Measurements from ENCODE around the gene ZNF91.
"Not testable (repeated sequence)": the region's sequence is repeated elsewhere in the genome, so short reads cannot be mapped to it uniquely, and the experiment has no call there.

ZNF91 gene

DNA sequence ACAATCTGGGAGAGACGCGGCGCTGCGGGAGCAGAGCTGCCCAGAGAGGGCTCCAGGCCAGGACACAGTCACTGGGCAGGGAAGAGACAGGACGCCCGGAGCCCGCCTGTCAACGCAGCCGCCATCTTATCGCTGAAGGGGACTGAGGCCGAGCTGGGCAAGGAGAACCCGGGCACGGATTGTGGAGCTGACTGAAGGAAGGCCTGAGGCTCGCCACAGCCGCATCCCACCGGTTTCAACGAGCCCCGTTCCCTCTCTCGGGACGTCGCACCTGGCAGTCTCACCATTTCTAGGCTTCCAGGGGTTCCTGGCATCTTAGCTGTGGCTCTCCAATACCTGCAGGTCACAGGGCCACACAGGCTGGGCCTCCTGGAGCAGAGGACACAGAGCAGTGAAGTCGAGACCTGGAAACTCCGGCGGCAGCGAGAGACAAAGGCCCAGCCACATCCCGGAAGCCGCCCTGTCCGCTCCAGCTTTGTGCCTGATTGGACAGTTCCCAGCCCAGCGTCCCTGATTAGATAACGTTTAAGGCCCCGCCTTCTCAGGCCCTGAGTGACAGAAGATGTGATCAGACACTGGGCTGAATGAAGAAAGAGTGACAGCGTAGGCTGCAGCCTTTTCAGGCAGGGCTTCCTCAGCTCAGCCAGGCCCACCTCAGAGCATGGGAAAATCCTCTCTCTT is at the start of gene ZNF91:
ZNF91 (minus strand) TSS at position 431 of the 681 bp plus-strand sequence; CDS start at position 314, 117 bp downstream.
- in situ Hi-C loops (cut with MboI; ENCODE audit: low sequenced_read_pairs), result no loop called here

DNA sequence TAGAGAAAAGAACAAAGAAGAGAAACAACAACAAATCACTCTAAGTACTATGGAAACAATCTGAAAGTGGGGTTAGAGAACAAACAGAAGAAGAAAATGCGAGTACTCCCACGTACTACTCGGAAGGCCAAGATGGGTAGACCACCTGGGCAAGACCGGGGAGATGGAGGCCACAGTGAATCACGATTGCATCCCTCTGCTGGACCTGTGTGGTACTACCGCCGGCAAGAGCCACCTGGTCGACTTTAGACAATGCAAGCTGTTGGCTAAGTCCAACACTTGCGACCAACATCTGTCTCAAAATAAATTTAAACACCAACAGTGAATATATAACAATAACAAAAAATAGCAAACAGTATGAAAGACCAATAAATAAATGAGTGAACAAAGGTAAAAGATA is 45.5 kb upstream of the ZNF91 start:
- in situ Hi-C loops (cut with MboI; ENCODE audit: low sequenced_read_pairs), result no loop called here

DNA sequence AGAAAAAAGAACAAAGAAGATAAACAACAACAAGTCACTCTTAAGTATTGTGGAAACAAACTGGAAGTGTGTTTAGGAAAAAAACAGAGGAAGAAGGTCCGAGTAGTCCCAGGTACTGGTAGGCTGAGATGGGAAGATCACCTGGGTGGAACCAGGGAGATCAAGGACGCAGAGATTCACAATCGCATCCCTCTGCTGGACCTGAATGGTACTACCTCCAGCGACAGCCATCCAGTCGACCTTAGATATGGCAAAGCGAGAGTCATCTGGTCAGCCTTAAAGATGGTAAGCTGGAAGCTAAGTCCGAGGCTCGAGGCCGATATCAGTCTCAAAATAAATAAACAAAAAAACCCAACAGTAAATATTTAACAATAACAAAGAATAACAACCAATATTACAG is 44.9 kb upstream of the ZNF91 start:
- in situ Hi-C loops (cut with MboI; ENCODE audit: low sequenced_read_pairs), result no loop called here

DNA sequence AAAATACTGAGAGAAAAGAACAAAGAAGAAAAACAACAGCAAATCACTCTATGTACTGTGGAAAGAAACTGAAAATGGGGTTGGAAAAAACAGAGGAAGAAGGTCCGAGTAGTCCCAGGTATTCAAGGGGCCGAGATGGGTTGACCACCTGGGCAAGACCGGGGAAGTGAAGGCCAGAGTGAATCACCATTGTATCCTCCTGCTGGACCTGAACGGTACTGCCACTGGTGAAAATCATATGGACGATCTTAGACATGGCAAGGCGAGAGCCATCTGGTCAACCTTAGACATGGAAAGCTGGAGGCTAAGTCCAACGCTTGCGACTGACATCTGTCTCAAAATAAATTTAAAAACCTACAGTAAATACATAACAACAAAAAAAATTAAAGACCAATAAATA is 44.4 kb upstream of the ZNF91 start:
- in situ Hi-C loops (cut with MboI; ENCODE audit: low sequenced_read_pairs), result no loop called here

DNA sequence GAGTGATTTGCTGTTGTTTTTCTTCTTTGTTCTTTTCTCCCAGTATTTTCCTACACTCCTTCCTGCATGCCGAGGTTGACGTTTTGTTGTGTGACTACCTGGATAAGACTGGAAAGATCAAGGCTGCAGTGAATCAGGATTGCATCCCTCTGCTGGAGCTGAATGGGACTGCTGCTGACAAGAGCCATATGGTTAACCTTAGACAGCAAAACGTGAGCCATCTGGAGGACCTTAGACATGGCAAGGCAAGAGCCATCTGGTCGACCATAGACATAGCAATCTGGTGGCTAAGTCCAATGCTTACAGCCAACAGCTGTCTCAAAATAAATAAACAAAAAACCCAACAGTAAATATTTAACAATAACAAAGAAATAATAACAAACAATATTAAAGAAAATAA is 42.6 kb upstream of the ZNF91 start:
- in situ Hi-C loops (cut with MboI; ENCODE audit: low sequenced_read_pairs), result no loop called here

DNA sequence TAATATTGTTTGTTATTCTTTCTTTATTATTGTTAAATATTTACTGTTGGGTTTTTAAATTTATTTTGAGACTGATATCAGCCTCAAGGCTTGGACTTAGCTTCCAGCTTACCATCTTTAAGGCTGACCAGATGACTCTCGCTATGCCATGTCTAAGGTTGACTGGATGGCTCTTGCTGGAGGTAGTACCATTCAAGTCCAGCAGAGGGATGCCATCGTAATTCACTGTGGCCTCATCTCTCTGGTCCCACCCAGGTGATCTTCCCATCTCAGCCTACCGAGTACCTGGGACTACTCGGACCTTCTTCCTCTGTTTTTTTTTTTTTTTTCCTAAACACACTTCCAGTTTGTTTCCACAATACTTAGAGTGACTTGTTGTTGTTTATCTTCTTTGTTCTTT is 41.7 kb upstream of the ZNF91 start:
- in situ Hi-C loops (cut with MboI; ENCODE audit: low sequenced_read_pairs), result no loop called here

DNA sequence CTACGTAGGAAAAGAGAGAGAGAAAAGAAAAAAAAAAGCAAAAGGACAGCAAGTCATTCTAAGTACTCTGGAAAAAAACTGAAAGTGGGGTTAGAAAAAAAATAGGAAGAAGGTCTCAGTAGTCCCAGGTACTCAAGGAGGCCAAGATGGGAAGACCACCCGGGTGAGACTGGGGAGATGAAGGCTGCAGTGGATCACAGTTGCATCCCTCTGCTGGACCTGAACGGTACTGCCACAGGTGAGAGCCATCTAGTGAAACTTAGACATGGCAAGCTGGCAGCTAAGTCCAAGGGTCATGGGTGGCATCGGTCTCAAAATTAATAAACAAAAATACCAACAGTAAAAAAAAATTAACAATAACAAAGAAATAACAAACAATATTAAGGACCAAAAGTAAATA is 41.0 kb upstream of the ZNF91 start:
- in situ Hi-C loops (cut with MboI; ENCODE audit: low sequenced_read_pairs), result no loop called here

DNA sequence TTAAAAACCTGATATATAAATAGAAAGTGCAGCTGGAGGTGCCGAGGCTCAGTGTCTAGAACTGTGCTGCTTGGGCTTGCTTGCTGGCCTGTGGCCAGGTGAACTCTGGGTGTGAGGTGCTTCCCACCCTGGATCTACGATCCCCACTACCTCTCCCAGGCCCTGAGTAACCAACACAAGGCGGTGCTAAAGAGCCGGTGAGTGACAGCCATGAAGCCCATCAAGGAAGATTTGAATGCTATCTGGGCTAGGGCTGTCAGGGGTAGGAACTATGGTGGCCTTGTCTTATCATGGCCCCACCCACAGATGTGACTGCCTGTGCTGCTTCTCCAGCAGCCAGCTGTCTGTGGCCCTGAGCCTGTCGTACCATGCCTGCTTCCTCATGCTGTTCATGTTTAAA is 25.6 kb upstream of the ZNF91 start:
- in situ Hi-C loops (cut with MboI; ENCODE audit: low sequenced_read_pairs), result no loop called here

DNA sequence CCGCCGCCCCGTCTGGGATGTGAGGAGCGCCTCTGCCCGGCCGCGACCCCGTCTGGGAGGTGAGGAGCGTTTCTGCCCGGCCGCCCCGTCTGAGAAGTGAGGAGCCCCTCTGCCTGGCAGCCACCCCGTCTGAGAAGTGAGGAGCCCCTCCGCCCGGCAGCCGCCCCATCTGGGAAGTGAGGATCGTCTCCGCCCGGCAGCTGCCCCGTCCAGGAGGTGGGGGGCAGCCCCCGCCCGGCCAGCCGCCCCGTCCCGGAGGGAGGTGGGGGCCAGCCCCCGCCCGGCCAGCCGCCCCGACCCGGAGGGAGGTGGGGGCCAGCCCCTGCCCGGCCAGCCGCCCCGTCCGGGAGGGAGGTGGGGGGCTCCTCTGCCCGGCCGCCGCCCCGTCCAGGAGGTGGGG is 24.0 kb upstream of the ZNF91 start:
- in situ Hi-C loops (cut with MboI; ENCODE audit: low sequenced_read_pairs), result not testable (repeated sequence)

DNA sequence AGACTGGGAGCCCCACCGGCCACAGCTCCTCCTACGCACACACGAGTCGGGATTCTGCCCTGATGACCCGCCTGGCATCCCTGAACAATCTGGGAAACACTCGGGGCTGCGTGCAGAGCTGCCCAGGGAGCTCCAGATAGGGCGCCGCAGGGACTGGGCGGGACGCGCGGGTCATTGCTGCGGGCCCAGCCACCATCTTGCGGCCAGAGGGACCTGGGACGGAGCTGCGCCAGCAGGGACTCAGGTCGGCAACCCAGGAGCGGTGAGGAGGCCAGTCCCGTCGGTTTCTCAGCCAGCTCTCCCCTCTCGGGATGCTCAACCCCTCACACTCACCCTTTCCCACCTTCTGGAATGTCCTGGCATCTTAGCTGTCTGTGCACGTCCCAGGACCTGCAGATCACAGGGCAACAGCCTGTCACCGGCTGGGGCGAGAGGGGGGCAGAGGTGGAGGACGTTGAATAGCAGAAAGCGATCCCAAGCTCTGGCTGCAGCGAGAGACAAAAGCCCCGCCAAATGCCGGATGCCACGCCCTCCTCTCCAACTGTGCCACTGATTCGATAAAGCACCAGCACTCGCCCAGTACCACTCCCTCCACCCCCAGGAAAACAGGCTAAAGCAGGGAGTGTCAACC is 20.4 kb upstream of the ZNF91 start:
- in situ Hi-C loops (cut with MboI; ENCODE audit: low sequenced_read_pairs), result no loop called here

DNA sequence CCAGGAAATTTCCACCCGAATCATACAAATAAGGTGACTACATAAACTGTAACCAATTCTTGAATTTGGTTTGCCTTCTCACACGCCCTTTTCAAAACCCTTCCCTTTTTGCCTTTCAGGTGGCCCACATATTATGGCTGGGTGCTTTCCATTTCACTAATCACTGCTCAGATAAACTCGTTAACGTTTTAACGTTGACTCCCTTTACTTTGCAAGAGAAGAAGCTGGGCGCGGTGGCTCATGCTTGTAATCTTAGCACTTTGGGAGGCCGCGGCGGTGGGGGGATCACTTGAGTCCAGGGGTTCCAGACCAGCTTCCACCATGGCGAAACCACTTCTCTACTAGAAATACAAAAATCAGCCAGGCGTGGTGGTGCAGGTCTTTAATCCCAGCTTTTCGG is 19.8 kb upstream of the ZNF91 start:
- in situ Hi-C loops (cut with MboI; ENCODE audit: low sequenced_read_pairs), result no loop called here

DNA sequence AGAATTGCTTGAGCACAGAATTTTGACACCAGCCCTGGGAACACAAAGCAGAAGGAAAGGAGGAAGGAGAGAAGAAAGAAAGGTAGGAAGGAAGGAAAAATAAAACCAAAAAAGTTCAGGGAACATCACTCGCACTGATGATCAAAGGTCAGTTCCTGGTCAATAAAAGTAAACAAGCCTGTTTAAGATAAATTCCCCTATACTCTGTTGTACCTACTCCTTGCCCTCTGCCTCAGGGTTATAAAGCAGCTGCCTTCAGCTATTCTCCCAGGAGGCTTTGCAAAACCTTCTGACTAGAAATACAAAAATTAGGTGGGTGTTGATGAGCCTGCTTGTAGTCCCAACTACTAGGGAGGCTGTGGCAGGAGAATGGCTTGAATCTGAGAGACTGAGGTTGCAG is 14.9 kb upstream of the ZNF91 start:
- in situ Hi-C loops (cut with MboI; ENCODE audit: low sequenced_read_pairs), result no loop called here

DNA sequence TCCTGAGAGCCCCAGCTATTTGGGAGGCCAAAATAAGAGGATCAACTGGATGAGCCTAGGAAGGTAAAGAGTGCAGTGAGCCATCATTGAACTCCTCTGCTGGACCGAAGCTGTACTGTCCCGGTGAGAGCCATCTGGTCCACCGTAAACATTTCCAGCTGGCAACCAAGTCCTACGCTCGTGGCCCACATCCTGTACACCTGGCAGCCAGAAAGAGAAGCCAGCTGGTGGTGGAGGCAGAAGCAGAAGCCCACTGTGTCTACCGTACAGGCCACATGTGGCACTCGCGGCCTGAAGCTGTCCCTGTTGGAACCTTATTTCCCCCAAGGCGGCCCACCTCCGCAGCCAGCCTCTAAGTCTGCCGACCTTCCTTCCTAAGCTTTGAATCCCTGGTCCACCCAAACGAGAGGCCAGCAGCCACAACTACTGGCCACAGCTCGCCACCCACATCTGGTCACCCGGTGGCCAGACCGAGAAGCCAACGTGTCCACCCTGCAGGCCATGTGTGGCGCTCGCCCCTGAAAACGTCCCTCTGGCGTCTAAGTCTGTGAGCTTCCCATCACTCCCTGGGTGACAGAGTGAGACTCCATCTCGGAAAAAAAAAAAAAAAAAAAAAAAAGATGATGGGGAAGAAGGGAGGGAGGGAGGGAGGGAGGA is 14.2 kb upstream of the ZNF91 start:
- in situ Hi-C loops (cut with MboI; ENCODE audit: low sequenced_read_pairs), result no loop called here

DNA sequence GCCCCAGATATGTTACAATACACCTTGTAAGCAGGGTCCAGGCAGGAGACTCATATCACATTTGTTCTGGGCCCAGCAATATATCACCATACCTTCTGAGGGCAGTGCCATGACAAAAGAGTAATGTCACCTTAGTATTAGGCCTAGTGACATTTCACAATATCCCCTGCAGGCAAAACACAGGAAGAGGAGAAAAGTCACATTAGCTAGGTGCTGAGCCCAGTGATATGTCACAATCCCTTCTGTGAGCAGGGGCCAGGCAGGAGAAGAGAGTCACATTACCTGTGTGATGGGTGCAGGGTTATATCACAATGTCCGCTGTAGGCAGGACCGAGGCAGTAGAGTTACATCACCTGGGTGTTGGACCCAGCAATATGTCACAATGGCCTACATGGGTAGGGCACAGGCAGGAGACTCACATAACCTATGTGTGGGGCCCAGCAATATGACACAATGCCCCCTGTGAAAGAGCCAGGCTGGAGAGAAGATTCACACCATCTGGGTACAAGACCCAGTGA is 12.4 kb upstream of the ZNF91 start:
- in situ Hi-C loops (cut with MboI; ENCODE audit: low sequenced_read_pairs), result no loop called here

DNA sequence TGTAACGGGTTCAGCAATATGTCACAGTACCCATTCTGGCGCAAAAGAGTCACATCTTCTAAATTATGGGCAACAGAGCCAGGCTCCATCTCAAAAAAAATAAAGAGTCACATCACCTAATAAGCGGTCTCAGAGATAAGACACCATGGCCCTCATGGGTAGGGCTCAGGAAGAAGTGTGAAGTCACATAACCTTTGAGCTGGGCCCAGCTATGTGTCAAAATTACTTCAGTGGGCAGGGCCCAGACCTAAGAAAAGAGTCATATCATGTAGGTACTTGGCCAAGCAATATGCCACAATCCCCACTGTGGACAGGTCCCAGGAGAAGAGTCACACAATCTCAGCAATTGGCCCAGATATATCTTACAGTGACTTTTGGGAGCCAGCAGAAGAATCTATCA is 11.4 kb upstream of the ZNF91 start:
- in situ Hi-C loops (cut with MboI; ENCODE audit: low sequenced_read_pairs), result no loop called here

DNA sequence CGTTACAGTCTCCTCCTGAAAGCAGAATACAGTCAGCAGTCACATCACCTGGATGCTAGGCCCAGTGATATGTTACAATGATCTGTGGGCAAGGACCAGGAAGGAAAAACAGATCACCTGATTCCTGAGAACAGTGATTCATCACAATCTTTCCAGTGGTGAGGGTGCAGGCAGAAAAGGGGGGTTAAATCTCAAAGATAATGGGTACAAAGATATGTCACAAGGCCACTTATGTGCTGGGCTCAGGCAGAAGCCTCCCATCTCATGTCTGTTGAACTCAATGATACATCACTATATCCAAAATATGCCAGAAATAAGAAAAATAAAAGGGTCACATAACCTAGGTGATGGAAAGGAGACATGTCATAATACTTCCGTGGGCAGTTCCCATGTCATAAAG is 10.8 kb upstream of the ZNF91 start:
- in situ Hi-C loops (cut with MboI; ENCODE audit: low sequenced_read_pairs), result no loop called here

DNA sequence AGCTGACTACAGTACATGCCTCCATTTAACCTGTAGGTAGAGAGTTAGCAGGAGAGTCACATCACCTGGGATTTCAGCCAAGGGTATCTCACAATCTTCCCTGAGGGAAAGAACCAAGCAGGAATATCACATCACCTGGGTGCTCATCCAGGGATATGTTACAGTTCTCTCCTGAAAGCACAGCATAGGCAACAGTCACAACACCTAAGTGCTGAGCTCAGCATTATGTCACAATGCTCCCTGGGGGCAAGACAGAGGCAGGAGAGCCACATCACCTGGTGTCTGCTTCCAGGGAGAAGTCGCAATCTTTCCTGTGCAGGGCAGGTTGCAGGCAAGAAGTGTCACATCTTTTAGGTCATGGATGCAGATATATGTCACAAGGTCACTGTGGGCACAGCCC is 9.4 kb upstream of the ZNF91 start:
- in situ Hi-C loops (cut with MboI; ENCODE audit: low sequenced_read_pairs), result no loop called here

DNA sequence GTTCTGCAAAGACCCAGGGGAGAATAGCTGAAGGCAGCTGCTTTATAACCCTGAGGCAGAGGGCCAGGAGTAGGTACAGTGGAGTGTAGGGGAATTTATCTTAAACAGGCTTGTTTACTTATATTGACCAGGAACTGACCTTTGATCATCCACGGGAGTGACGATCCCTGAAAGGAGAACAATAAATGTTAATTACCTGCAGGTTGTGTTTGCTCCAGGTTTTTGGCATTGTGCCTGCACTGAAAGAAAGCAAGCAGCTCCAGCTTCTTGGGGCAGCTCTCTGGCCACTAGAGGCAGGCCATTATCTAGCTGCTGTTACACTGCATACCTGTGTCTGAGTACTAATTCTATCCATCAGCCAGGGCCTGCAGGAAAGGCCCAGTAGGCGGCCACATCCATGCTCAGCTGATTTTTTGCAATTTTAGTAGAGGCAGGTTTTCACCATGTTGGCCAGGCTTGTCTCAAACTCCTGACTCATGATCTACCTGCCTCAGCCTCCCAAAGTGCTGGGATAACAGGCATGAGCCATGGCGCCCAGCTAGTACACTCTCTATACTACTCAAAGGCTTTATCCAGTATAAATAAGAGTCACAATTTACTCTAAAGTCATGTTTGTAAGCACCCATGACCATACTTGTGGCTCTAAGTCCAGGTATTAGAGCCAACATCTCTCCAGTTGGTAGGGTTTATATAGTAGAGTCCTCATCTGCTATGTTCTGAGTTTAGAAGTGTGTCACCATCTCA is 8.5 kb upstream of the ZNF91 start:
- in situ Hi-C loops (cut with MboI; ENCODE audit: low sequenced_read_pairs), result no loop called here

DNA sequence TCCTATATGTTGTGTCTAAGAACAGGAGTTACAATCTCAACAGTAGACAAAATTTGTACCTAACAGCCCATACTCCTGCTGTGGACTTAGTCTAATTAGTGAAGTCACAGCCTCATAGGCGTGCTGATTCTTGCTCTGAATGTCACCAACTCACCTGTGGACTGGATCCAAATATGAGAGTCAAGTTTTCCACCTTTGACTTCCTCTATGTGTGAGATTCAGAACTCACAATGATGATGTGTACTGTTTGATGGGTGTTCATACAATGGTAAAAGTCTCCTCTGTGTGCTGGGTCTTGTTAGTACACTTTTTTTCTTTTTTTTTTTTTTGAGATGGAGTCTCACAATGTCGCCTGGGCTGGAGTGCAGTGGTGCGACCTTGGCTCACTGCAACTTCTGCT is 7.8 kb upstream of the ZNF91 start:
- in situ Hi-C loops (cut with MboI; ENCODE audit: low sequenced_read_pairs), result no loop called here

DNA sequence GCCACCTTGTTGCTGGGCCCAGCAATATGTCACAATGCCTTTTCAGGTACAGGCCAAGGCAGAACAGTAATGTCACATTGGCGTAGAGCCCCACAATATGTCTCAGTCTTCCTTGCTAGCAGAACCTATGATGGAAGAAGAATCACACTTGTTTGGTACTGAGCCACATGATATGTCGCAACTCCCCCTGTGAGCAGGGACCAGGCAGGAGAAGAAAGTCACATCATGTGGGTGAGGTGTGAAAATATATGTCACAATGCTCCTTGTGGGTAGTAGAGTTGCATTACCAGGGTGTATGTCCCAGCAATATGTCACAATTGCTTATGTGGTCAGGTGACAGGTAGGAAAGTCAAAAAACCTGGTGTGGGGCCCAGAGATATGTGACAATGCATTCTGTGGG is 7.1 kb upstream of the ZNF91 start:
- in situ Hi-C loops (cut with MboI; ENCODE audit: low sequenced_read_pairs), result no loop called here

DNA sequence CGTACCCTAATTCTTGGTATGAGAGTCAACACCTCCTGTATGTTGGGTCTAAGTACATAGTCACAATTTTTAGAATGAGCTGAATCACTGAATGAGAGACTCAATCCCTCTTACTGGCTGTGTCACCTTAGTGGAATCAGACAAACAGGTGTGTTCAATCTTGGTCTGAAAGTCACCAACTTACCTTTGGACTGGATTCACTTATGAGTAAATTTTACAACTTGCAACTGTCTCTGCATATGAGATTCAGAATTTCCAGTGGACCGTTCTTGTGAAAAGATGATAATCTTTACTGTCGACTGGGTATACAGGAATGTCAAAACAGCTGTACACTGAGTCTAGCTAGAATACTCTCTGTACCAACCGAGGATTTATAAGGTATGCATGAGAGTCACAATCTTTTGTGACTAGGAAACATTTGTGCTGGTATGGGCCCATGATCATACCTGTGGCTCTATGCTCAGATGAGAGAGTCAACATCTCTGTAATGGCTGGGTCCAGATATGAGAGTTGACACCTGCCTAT is 5.9 kb upstream of the ZNF91 start:
- in situ Hi-C loops (cut with MboI; ENCODE audit: low sequenced_read_pairs), result no loop called here

Measured in HL-60/S4 treated with retinoic acid at 250 ng/mL for 4 days and 3 days (cell line).